Measurements from ENCODE around the gene BTBD16. TPM values are rescaled to one million over a fixed set of nuclear protein-coding genes. Genes with fewer than 3 reads are reported as not detected.

BTBD16 gene
- total RNA-seq, result 0.27 TPM
- polyA plus RNA-seq (ENCODE audit: insufficient read depth in 1 of 8, insufficient read length in 8 of 8, low replicate concordance in 1 of 8), result under 1 TPM in 2 of 8 donors, not detected in 6; 0.40 to 0.50 TPM
- long read RNA-seq, donor 1, result 0 reads
- long read RNA-seq, donor 2, result 0 reads
- long read RNA-seq, donor 3, result 0 reads
- long read RNA-seq, donor 4, result 0 reads
- long read RNA-seq, donor 5, result 0 reads
- long read RNA-seq, donor 6, result 0 reads
- long read RNA-seq, donor 7, result 0 reads
- long read RNA-seq, donor 8, result 0 reads
- long read RNA-seq, donor 9, result 0 reads
- long read RNA-seq, donor 10, result 0 reads
- long read RNA-seq, donor 11, result 0 reads

- Histone ChIP-seq H3K4me3 (ENCODE audit: low read length) (no peak within 1 kb of the TSS), H3K9me3 (replicated peaks; ENCODE audit: control insufficient read depth, low read depth, low read length) (no peaks in the 10 kb centered on the region), H3K4me1 (ENCODE audit: control insufficient read depth, insufficient read depth, low read length) (peaks cover 7% of the 10 kb centered on the region), H3K27ac (ENCODE audit: low read length) (no peak within 1 kb of the TSS), H3K27me3 (ENCODE audit: control insufficient read depth, insufficient read depth, low read length) (no peaks in the 10 kb centered on the region), H3K36me3 (ENCODE audit: control insufficient read depth, insufficient read depth, low read length) (peaks cover 32% of the 10 kb centered on the region)
- DNase-seq, result no peak
- 60% methylated on average over 1 of the region's 5 CpGs for WGBS (ENCODE audit: insufficient coverage)
These were observed at the start of gene BTBD16 for GRCh38 chr10:122271076-122271475. Gene BTBD16 (plus strand): TSS chr10:122271296. CDS start chr10:122275082, 3,786 bp downstream.

- H3K27me3 ChIP-seq (ENCODE audit: control insufficient read depth, insufficient read depth, low read length), result no peaks in the 10 kb centered on the region
- H3K27ac ChIP-seq (ENCODE audit: low read length), result no peak overlapping the region
- peaks cover 72% of the 10 kb centered on the region for H3K36me3 ChIP-seq (ENCODE audit: control insufficient read depth, insufficient read depth, low read length)
- no peak overlapping the region for H3K4me3 ChIP-seq (ENCODE audit: low read length)
- H3K4me1 ChIP-seq (ENCODE audit: control insufficient read depth, insufficient read depth, low read length), result peaks cover 5% of the 10 kb centered on the region
- no peaks in the 10 kb centered on the region for H3K9me3 ChIP-seq (replicated peaks; ENCODE audit: control insufficient read depth, low read depth, low read length)
- DNase-seq, result no peak
- 65% methylated on average over 5 of the region's 5 CpGs for WGBS (ENCODE audit: insufficient coverage)
These were observed 49.1 kb upstream of the BTBD16 start for GRCh38 chr10:122221958-122222357.

- H3K4me3 ChIP-seq (ENCODE audit: low read length), result no peak overlapping the region
- no peaks in the 10 kb centered on the region for H3K9me3 ChIP-seq (replicated peaks; ENCODE audit: control insufficient read depth, low read depth, low read length)
- no peaks in the 10 kb centered on the region for H3K27me3 ChIP-seq (ENCODE audit: control insufficient read depth, insufficient read depth, low read length)
- H3K27ac ChIP-seq (ENCODE audit: low read length), result no peak overlapping the region
- whole genome bisulfite sequencing (ENCODE audit: insufficient coverage), result 80% methylated on average over 1 of the region's 7 CpGs
- DNase-seq, result no peak
- peaks cover 5% of the 10 kb centered on the region for H3K4me1 ChIP-seq (ENCODE audit: control insufficient read depth, insufficient read depth, low read length)
- peaks cover 73% of the 10 kb centered on the region for H3K36me3 ChIP-seq (ENCODE audit: control insufficient read depth, insufficient read depth, low read length)
These were observed 48.5 kb upstream of the BTBD16 start for GRCh38 chr10:122222638-122223037.

- no peaks in the 10 kb centered on the region for H3K9me3 ChIP-seq (replicated peaks; ENCODE audit: control insufficient read depth, low read depth, low read length)
- H3K27ac ChIP-seq (ENCODE audit: low read length), result no peak overlapping the region
- H3K36me3 ChIP-seq (ENCODE audit: control insufficient read depth, insufficient read depth, low read length), result peaks cover 76% of the 10 kb centered on the region
- no peak for DNase-seq
- H3K4me3 ChIP-seq (ENCODE audit: low read length), result no peak overlapping the region
- H3K4me1 ChIP-seq (ENCODE audit: control insufficient read depth, insufficient read depth, low read length), result peaks cover 5% of the 10 kb centered on the region
- no peaks in the 10 kb centered on the region for H3K27me3 ChIP-seq (ENCODE audit: control insufficient read depth, insufficient read depth, low read length)
- 91% methylated on average over 8 of the region's 9 CpGs for WGBS (ENCODE audit: insufficient coverage)
These were observed 46.9 kb upstream of the BTBD16 start for GRCh38 chr10:122224159-122224558.

GRCh38 chr10:122225330-122225729 lies 45.8 kb upstream of the BTBD16 start:
- Histone ChIP-seq H3K9me3 (replicated peaks; ENCODE audit: control insufficient read depth, low read depth, low read length) (no peaks in the 10 kb centered on the region), H3K4me1 (ENCODE audit: control insufficient read depth, insufficient read depth, low read length) (peaks cover 5% of the 10 kb centered on the region), H3K36me3 (ENCODE audit: control insufficient read depth, insufficient read depth, low read length) (peaks cover 76% of the 10 kb centered on the region), H3K27ac (ENCODE audit: low read length) (no peak overlapping the region), H3K4me3 (ENCODE audit: low read length) (no peak overlapping the region), H3K27me3 (ENCODE audit: control insufficient read depth, insufficient read depth, low read length) (no peaks in the 10 kb centered on the region)
- no peak for DNase-seq
- 100% methylated on average over 4 of the region's 9 CpGs for WGBS (ENCODE audit: insufficient coverage)

GRCh38 chr10:122227754-122228153 lies 43.3 kb upstream of the BTBD16 start:
- Histone ChIP-seq H3K9me3 (replicated peaks; ENCODE audit: control insufficient read depth, low read depth, low read length) (no peaks in the 10 kb centered on the region), H3K27ac (ENCODE audit: low read length) (no peak overlapping the region), H3K27me3 (ENCODE audit: control insufficient read depth, insufficient read depth, low read length) (no peaks in the 10 kb centered on the region), H3K36me3 (ENCODE audit: control insufficient read depth, insufficient read depth, low read length) (peaks cover 73% of the 10 kb centered on the region), H3K4me3 (ENCODE audit: low read length) (no peak overlapping the region), H3K4me1 (ENCODE audit: control insufficient read depth, insufficient read depth, low read length) (peaks cover 12% of the 10 kb centered on the region)
- 62% methylated on average over 2 of the region's 4 CpGs for WGBS (ENCODE audit: insufficient coverage)
- DNase-seq, result no peak

GRCh38 chr10:122229666-122230065 lies 41.4 kb upstream of the BTBD16 start:
- no peak overlapping the region for H3K27ac ChIP-seq (ENCODE audit: low read length)
- H3K4me1 ChIP-seq (ENCODE audit: control insufficient read depth, insufficient read depth, low read length), result peaks cover 28% of the 10 kb centered on the region
- DNase-seq, result peak; percentile 46
- H3K9me3 ChIP-seq (replicated peaks; ENCODE audit: control insufficient read depth, low read depth, low read length), result no peaks in the 10 kb centered on the region
- no CpG with 5 or more reads among the region's 2 CpGs for WGBS (ENCODE audit: insufficient coverage)
- no peaks in the 10 kb centered on the region for H3K27me3 ChIP-seq (ENCODE audit: control insufficient read depth, insufficient read depth, low read length)
- peaks cover 61% of the 10 kb centered on the region for H3K36me3 ChIP-seq (ENCODE audit: control insufficient read depth, insufficient read depth, low read length)
- no peak overlapping the region for H3K4me3 ChIP-seq (ENCODE audit: low read length)

GRCh38 chr10:122230222-122230621 lies 40.9 kb upstream of the BTBD16 start:
- DNase-seq, result no peak
- Histone ChIP-seq H3K27me3 (ENCODE audit: control insufficient read depth, insufficient read depth, low read length) (no peaks in the 10 kb centered on the region), H3K36me3 (ENCODE audit: control insufficient read depth, insufficient read depth, low read length) (peaks cover 56% of the 10 kb centered on the region), H3K4me3 (ENCODE audit: low read length) (no peak overlapping the region), H3K27ac (ENCODE audit: low read length) (no peak overlapping the region), H3K9me3 (replicated peaks; ENCODE audit: control insufficient read depth, low read depth, low read length) (no peaks in the 10 kb centered on the region), H3K4me1 (ENCODE audit: control insufficient read depth, insufficient read depth, low read length) (peaks cover 29% of the 10 kb centered on the region)
- WGBS (ENCODE audit: insufficient coverage), result 88% methylated on average over 14 of the region's 19 CpGs

- Histone ChIP-seq H3K36me3 (ENCODE audit: control insufficient read depth, insufficient read depth, low read length) (peaks cover 49% of the 10 kb centered on the region), H3K4me1 (ENCODE audit: control insufficient read depth, insufficient read depth, low read length) (peaks cover 29% of the 10 kb centered on the region), H3K9me3 (replicated peaks; ENCODE audit: control insufficient read depth, low read depth, low read length) (no peaks in the 10 kb centered on the region), H3K4me3 (ENCODE audit: low read length) (no peak overlapping the region), H3K27ac (ENCODE audit: low read length) (peak overlapping the region; percentile 86), H3K27me3 (ENCODE audit: control insufficient read depth, insufficient read depth, low read length) (no peaks in the 10 kb centered on the region)
- no CpG with 5 or more reads among the region's 3 CpGs for WGBS (ENCODE audit: insufficient coverage)
- DNase-seq, result peak; percentile 95
These were observed 38.3 kb upstream of the BTBD16 start for GRCh38 chr10:122232769-122233168.

- no peaks in the 10 kb centered on the region for H3K9me3 ChIP-seq (replicated peaks; ENCODE audit: control insufficient read depth, low read depth, low read length)
- peak overlapping the region; percentile 86 for H3K27ac ChIP-seq (ENCODE audit: low read length)
- peaks cover 43% of the 10 kb centered on the region for H3K36me3 ChIP-seq (ENCODE audit: control insufficient read depth, insufficient read depth, low read length)
- H3K4me3 ChIP-seq (ENCODE audit: low read length), result no peak overlapping the region
- H3K27me3 ChIP-seq (ENCODE audit: control insufficient read depth, insufficient read depth, low read length), result no peaks in the 10 kb centered on the region
- H3K4me1 ChIP-seq (ENCODE audit: control insufficient read depth, insufficient read depth, low read length), result peaks cover 29% of the 10 kb centered on the region
- DNase-seq, result peak; percentile 61
- 82% methylated on average over 8 of the region's 11 CpGs for WGBS (ENCODE audit: insufficient coverage)
These were observed 37.2 kb upstream of the BTBD16 start for GRCh38 chr10:122233857-122234348.
